HG02852 (cell line): ENCODE data around the gene ACTA1.
A peak's percentile ranks its signal among the peaks of the same experiment; 100 is the strongest.
"Not testable (repeated sequence)": the region's sequence is repeated elsewhere in the genome, so short reads cannot be mapped to it uniquely, and the experiment has no call there.

Source experiments
- ATAC-seq: cut with Tn5 transposase; IDR thresholded peaks from one replicate; pipeline ENCODE4 v1.9.1; 2021; ENCODE audit warnings: mild to moderate bottlenecking, moderate library complexity; ENCODE audit not compliant: unreplicated experiment

The ACTA1 gene

DNA sequence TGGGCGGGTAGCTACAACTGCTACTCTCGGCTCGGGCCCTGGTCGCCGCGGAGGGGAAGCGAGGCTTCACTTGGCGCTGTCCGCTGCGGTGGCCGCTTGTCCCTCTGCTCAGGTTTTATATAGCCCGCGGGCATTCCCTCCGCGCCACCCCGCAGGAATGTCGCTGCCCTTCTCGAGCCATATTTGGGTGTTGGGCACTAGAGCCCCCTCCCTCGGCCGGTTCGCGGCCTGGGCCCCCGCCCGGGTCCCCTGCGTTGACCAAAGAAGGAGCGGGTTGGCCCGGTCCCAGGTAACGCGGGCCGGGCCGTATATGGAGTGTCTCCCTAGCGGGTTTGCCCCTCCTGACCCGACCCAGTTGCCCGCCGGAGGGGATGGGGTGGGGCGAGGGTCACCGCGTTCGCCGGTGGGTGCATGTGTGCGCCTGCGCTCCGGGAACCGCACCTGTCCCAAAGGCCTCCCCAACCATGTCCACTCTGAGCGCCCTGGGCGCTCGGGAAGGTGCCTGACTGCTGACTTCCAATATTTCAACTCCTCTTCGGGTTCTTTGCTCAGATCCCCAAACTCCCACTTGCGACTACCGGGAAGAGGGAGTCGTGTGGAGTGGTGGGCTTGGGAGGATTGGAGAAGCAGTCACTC, at the start of gene ACTA1:
Gene ACTA1 (minus strand): TSS at position 90 of the 636 bp plus-strand sequence. CDS start 979 bp downstream, outside the sequence.
- ATAC-seq, result no peak

DNA sequence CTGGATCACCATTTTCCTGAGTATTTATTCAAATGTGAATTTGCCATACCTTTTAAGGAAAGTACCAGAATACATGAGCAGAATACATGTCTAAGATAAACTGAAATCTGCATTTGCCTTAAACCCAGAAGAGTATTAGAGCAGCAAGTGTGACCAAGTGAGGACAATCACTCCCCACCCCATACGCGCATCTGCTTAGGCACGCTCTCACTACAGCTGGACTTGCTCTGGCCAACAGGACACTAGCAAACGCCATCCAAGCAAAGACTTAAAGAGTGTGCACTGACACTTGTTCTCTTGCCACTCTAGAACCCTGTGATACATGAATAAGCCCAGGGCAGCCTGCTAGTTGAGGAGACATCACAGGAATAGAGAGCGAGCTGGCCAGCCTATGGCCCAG, 48.6 kb upstream of the ACTA1 start:
- ATAC-seq, result no peak

- ATAC-seq, result no peak
Measured at GRCh38 chr1:229480495-229480894, 46.6 kb upstream of the ACTA1 start.

- ATAC-seq, result peak; percentile 72
Measured at GRCh38 chr1:229479660-229480399, 45.9 kb upstream of the ACTA1 start.

GRCh38 chr1:229478852-229479251, 45.0 kb upstream of the ACTA1 start:
- peak; percentile 78 for ATAC-seq

GRCh38 chr1:229475859-229476258, 42.0 kb upstream of the ACTA1 start:
- ATAC-seq, result not testable (repeated sequence)

DNA sequence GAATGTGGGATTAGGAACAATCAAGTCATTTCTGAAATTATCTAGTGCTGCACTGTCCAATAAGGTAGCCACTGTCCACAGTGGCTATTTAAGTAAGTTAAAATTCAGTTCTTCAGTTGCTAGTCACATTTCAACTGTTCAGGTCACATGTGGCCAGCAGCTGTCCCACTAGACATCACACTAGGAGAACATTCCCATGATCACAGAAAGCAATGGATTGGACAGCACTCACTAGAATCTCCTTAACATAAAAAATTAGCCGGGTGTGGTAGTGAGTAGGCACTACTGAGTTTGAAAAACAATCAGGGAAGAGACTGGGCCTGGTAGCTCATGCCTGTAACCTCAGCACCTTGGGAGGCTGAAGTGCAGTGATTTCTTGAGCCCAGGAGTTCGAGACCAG, 40.6 kb upstream of the ACTA1 start:
- no peak for ATAC-seq

DNA sequence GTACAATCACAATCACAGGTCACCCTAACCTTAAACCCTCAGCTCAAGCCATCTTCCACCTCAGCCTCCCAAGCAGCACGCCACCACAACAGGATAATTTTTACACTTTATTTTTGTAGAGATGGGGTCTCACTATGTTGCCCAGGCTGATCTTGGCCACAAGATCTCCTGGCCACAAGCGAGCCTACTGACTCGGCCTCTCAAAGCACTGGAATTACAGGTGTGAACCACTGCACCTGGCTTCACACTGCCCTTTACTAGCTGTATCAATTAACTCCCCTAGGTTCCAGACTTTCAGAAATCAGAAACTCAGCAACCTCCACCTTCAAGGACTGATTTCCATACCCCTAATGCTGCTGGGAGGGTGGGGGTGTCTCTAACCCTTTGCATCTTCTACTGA, 37.3 kb upstream of the ACTA1 start:
- ATAC-seq, result no peak

DNA sequence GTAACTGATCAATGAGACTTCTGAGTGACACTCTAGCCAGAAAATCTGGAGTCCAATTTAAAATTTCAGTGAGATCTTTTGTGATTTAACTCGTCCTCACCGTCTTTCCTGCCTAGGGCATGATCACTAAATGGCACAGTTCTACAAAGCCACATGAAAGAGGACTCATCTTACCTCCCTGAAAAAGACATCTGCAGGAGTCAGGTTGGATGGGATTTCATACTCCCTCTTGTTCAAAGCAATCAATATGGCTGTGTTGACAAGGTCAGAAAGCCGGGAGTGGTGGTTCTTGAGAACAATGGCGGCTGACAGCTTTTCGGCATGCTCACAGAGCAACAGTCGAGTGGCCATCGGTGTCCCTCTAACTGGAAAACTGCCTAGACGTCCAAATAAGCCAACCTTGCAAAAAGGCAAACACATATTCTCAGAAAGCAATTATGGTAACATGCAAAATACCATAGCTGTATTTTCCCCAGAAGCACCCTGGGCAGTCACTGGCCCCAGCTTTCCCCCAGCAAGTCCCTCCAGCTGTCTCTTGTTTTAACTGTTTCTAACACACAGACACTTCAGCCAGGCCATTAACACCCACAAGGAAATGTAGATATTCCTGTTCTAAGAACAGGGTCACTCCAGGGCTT, 36.6 kb upstream of the ACTA1 start:
- no peak for ATAC-seq

DNA sequence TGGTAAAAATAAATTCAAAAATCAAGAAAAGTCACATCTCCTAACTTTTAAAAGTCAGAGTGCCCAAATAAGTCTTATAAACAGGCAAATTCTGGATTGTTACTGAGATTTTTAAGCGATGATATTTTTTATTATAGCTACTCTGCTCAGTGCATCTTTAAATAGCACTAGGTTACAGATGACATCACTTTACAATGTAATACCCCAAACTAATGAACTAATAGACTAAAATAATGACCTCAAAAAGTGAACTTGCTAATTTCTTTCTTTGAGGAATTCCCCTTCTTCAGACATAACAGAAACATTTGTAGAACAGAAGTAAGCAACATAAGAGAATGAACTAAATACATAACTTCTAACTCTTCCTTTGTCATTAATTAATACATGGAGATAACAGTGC, 33.0 kb upstream of the ACTA1 start:
- ATAC-seq, result no peak

GRCh38 chr1:229464672-229465071, 30.8 kb upstream of the ACTA1 start:
- no peak for ATAC-seq

DNA sequence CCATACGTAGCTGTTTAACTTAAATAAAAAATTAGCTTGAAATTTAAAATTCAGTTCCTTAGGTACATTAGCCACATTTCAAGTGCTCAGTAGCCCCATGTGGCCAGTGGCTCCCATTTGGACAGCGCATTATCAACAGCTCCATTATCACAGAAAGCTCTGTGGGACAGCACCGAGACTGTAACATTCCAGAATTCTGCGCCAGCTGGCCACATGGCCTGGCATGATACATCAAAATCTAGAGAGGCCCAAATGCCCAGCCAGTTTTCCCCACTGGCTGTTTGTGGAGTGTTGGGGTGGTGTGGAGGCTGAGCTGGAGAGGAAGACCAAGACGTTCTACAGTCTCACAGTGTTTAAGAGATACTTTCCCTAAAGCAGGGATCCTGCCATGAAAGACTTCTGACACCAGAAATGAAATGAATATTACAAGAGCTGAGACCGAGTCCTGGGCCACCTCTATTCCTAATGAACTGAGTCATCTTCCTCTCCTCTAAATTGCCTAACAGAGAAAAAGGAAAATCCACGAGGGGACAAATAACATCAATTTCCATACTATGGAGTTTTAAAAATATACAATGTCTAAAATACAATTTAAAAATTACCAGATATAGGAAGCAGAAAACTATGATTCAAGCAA, 27.3 kb upstream of the ACTA1 start:
- no peak for ATAC-seq

DNA sequence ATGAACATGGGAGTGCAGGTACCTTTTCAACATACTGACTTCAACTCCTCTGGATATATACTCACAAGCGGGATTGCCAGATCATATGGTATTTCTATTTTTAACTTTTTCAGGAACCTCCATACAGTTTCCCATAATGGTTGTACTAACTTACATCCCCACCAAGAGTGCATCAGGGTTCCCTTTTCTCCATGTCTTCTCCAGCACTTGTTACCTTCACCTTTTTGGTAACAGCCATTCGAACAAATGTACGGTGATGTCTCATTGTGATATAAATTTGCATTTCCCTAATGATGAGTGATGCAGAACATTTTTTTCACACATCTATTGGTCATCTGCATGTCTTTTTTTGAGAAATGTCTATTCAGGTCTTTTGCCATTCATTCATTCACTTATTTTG, 25.9 kb upstream of the ACTA1 start:
- ATAC-seq, result no peak

GRCh38 chr1:229457436-229457835, 23.5 kb upstream of the ACTA1 start:
- no peak for ATAC-seq

DNA sequence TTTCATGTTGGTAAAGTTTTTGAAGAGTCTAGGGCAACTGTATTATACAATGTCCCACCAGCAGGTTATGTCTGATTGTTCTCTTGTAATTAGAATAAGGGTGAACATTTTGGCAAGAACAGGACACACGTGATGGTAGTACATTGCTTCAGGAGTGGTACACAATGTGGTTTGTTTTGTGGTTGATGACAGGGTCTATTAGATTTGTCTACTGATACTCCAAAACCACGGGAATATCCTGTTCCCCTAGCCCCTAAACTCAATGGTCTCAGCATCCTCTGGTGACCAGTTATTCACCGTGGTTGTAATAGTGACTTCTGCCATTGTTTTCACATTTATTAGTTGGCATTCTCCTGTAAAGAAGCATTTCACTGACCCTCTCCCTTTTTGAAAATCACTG, 22.1 kb upstream of the ACTA1 start:
- ATAC-seq, result no peak

DNA sequence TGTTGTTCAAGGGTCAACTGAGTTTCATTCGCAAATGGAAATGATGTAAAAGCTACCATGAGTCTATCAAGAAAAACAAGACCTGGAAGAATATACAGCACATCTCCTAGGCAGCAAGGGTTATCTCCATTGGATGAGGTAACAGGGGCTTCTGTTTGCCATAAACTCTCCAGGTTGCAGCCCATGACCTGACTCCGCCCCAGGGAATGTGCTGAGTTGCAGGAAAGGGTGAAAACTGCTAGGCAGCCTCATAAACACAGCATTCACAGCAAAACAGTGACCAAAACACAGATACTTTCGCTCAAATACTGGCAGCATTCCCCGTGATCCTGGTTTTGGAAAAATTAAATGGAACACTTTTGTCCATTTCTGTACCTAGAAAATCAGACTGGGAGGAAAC, 20.2 kb upstream of the ACTA1 start:
- no peak for ATAC-seq

DNA sequence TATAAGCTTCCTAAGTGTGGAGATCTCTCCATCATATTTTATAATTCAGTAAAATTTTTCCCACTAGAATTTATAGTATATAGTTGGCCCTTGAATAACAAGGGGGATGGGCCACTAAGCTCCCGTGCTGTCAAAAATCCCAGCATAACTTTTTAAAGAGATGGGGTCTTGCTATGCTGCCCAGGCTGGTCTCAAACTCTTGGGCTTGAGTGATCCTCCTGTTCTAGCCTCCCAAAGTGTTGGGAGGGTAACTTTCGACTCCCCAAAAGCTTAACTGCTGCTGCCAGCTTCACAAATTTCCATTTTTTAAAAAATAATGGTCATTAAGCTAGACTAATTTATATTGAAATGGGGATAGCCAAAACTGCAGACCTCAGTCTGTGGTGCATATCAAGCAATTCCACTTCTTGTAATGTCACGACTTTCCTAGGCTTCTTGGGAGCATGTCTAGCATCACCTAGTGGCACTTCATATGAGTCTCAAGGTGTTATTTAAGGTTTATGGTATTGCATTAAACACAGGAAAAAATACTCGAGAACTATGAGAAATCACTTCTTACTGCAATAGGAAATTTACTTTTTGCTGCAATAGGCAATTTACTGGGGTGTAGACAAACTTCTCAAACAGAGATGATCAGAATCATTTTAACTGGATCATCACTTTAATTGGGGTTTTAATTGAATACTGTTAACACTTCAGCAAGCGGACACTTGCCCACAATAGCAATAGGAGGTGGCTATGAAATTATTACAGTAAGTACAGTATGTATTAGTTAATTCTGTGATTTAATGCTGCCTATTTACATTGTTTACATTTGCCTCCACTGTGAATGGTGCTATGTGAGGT, 19.3 kb upstream of the ACTA1 start:
- ATAC-seq, result no peak

GRCh38 chr1:229448845-229449244, 15.0 kb upstream of the ACTA1 start:
- ATAC-seq, result no peak

DNA sequence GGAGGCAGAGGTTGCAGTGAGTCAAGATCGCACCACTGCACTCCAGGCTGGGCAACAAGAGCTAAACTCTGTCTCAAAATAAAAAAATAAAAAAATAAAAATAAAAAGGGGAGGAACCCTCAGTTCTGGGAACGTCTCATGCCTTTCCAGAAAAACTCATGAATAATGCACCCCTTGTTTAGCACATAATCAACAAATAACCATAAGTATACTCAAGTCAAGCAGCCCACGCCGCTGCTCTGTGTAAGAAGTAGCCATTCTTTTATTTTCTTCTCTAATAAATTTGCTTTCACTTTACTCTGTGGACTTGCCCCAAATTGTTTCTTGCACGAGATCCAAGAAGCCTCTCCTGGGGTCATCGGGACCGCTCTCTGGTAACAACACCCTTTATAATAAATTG, 14.5 kb upstream of the ACTA1 start:
- no peak for ATAC-seq

DNA sequence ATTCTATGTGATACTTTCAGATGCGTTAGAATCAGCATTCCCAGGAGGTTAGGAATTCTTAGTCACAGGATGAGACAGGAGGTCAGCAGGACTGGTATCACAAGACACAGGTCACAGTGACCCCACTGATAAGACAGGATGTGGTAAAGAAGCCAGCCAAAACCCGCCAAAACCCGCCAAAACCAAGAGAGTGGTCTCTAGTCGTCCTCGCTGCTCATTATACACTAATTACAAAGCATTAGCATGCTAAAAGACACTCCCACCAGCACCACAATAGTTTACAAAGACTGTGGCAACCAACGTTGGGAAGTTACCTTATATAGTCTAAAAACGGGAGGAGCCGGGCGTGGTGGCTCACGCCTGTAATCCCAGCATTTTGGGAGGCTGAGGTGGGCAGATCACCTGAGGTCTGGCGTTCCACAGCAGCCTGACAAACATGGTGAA, 13.9 kb upstream of the ACTA1 start:
- no peak for ATAC-seq

DNA sequence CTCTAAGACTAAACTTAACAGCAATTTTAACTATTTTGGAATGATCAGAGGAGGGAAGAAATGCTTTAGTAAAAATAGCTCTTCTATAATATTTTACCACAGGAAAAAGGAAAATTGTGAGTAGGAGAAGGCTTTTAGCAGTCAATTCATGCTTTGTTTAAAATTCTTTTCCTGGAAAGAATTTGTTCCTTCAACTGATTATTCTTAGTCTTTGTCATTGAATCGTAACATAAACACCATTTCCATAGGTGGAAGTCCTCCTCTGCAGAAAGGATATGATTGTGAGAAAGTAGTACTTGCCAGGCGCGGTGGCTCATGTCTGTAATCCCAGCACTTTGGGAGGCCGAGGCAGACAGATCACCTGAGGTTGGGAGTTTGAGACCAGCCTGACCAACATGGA, 11.9 kb upstream of the ACTA1 start:
- no peak for ATAC-seq
